Thyroid gland (tissue), 4 donors: ENCODE data around the gene CXCL14.

Source experiments
- POLR2A ChIP-seq, 2 donors: fragments of 450-650 bp; IDR thresholded peaks; one replicate each; pipeline ENCODE4 v1.6.1; 2017; ENCODE audit warnings: antibody characterized with exemption in 2 of 2, mild to moderate bottlenecking in 2 of 2, moderate library complexity in 1 of 2
- TF ChIP-seq, protein P1 (sequence below), 6 experiments: fragments of 200-600 bp in 3 of 6; fragments of 450-650 bp in 3 of 6; sonication (generic) in 3 of 6; IDR thresholded peaks; one replicate each; pipeline ENCODE4 v1.5.1; 2016 to 2019; ENCODE audit warnings: antibody characterized with exemption in 6 of 6, mild to moderate bottlenecking in 2 of 6, inconsistent platforms in 1 of 6, moderate library complexity in 1 of 6

DNA sequence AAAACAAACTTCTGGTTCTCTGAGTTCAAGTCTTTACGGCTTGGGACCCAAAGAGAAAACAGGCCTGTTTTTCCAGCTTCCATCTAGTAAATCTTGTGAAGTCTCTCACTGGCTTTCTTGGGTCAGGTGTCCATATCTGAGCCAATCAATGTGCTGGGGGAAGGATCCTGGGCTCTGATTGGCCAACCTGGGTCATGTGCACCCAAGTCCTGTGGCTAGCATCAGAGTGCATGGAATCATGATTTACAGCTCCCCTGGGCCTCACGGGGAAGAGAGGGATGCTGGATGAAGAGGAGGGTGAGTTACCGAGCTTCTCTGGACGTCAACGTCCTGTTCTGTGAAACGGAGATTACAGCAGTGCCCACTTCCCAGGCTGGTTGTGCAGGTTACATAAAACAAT lies 19.4 kb downstream of the CXCL14 start:
- TF ChIP-seq, protein P1, sequence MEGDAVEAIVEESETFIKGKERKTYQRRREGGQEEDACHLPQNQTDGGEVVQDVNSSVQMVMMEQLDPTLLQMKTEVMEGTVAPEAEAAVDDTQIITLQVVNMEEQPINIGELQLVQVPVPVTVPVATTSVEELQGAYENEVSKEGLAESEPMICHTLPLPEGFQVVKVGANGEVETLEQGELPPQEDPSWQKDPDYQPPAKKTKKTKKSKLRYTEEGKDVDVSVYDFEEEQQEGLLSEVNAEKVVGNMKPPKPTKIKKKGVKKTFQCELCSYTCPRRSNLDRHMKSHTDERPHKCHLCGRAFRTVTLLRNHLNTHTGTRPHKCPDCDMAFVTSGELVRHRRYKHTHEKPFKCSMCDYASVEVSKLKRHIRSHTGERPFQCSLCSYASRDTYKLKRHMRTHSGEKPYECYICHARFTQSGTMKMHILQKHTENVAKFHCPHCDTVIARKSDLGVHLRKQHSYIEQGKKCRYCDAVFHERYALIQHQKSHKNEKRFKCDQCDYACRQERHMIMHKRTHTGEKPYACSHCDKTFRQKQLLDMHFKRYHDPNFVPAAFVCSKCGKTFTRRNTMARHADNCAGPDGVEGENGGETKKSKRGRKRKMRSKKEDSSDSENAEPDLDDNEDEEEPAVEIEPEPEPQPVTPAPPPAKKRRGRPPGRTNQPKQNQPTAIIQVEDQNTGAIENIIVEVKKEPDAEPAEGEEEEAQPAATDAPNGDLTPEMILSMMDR (IDR thresholded peaks at IDR 0.05), result no peak
- no peak for TF ChIP-seq POLR2A (IDR thresholded peaks at IDR 0.05)
